SH-SY5Y (cell line): ENCODE data around the gene AMPH.

Experiments
- GATA2 ChIP-seq: IDR thresholded peaks from 2 replicates; pipeline ENCODE4 v1.6.1; 2011; ENCODE audit warnings: mild to moderate bottlenecking, low read depth, low read length
- GATA3 ChIP-seq: IDR thresholded peaks from 2 replicates; pipeline ENCODE4 v1.6.1; 2011; ENCODE audit warnings: low read depth, mild to moderate bottlenecking, low read length, moderate library complexity

- no peak for TF ChIP-seq GATA2
- no peak for TF ChIP-seq GATA3
Measured at GRCh38 chr7:38506004-38506403, 125.2 kb downstream of the AMPH start.
